GM12864 (cell line): ENCODE results near the gene KRABD2.
"Not testable (repeated sequence)": the region's sequence is repeated elsewhere in the genome, so short reads cannot be mapped to it uniquely, and the experiment has no call there.

ENCODE experiments used
- DNase-seq: peaks from one replicate; pipeline ENCODE4 v3.0.0-alpha.2; 2011; ENCODE audit warnings: low read depth
- H3K4me3 ChIP-seq: 2 replicates; pipeline ENCODE4 v1.5.1; 2011; ENCODE audit warnings: mild to moderate bottlenecking, low read depth, low read length, control low read depth
- CTCF ChIP-seq: IDR thresholded peaks from 2 replicates; pipeline ENCODE4 v1.5.1; 2011; ENCODE audit warnings: low read depth, mild to moderate bottlenecking, moderate library complexity, low read length, control low read depth, inconsistent platforms; ENCODE audit errors: missing control alignments

KRABD2 gene

DNA sequence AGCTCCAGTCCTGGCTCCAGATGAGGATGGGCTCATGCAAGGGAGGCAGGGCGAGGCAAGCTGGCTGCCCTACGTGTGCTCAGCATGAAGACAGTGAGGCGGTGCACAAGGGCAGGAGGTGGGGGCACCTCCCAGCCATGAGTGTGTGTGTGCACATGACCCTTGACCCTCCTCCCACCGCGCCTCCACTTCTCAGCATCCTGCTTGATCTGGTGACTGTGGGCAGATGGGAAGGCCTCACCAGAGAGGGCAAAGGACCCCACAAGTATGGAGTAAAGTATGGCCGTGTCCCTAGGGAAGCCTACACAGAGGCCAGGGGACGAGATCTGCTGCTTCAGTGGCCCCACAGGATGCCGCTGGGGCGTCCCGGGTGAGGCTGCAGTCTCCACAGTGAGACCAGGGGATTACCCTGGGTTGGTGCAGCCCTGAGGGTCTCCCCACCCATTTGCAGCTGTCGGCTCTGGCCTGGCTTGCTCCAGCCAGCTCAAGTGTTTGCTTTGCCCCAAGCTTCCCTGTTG lies 29.1 kb upstream of the KRABD2 start:
- TF ChIP-seq CTCF, result no peak
- DNase-seq, result no peak
- no peak overlapping the region for H3K4me3 ChIP-seq

GRCh38 chr17:8402921-8403536 lies 26.5 kb upstream of the KRABD2 start:
- TF ChIP-seq CTCF, result no peak
- no peak overlapping the region for H3K4me3 ChIP-seq
- no peak for DNase-seq

DNA sequence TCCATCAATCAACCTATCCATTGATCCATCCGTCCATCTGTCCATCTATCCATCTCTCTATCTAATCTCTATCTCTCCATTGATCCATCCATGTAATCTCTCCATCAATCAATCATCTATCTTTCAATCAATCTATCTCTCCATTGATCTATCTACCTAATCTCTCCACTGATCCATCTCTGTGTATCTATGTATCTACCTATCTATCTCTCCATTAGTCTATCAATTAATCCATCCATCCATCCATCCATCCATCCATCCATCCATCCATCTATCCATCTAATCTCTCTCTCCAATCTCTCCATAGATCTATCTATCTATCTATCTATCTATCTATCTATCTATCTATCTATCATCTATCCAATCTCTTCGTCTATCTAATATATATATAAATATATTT lies 24.6 kb upstream of the KRABD2 start:
- H3K4me3 ChIP-seq, result no peak overlapping the region
- no peak for DNase-seq
- TF ChIP-seq CTCF, result no peak

GRCh38 chr17:8398980-8399379 lies 22.5 kb upstream of the KRABD2 start:
- no peak overlapping the region for H3K4me3 ChIP-seq
- no peak for TF ChIP-seq CTCF
- DNase-seq, result no peak

DNA sequence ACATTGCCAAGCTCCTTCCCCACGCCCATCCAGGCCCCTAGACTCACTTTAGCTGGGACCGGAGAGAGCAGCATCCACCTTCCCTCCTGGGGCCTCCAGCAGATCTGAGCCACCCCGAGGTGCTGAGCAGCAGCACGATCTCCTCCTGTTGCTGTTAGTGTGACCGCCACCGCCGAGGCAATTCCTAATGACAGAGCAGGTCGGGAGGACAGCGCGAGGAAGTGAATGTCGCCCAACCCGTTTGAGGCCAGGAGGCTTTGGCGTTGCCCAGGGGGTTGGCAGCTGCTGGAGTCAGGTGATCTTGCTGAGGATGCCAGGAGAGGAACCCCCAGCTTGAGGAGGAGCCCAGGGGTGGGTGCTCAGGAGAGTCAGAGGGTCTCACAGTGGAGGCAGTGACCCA lies 21.1 kb upstream of the KRABD2 start, which contains the start of gene RNF222:
TSS of gene RNF222 (minus strand) at position 192 of the 400 bp plus-strand sequence. CDS start 4,366 bp downstream, outside the sequence.
- H3K4me3 ChIP-seq, result no peak within 1 kb of the TSS
- DNase-seq, result no peak
- no peak for TF ChIP-seq CTCF

DNA sequence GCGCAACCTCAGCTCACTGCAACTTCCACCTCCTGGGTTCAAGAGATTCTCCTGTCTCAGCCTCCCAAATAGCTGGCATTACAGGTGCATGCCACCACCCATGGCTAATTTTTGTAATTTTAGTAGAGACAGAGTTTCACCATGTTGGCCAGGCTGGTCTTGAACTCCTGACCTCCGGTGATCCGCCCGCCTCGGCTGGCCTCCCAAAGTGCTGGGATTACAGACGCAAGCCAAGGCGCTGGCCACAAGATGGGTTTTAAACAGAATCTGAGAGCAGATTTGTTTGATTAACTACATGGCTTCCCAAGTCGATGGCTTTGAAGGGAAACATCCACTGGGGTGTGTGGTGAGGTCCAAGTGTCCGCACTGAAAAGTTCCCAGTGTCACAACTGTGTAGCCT lies 18.0 kb upstream of the KRABD2 start:
- H3K4me3 ChIP-seq, DNase-seq: not testable (repeated sequence)

DNA sequence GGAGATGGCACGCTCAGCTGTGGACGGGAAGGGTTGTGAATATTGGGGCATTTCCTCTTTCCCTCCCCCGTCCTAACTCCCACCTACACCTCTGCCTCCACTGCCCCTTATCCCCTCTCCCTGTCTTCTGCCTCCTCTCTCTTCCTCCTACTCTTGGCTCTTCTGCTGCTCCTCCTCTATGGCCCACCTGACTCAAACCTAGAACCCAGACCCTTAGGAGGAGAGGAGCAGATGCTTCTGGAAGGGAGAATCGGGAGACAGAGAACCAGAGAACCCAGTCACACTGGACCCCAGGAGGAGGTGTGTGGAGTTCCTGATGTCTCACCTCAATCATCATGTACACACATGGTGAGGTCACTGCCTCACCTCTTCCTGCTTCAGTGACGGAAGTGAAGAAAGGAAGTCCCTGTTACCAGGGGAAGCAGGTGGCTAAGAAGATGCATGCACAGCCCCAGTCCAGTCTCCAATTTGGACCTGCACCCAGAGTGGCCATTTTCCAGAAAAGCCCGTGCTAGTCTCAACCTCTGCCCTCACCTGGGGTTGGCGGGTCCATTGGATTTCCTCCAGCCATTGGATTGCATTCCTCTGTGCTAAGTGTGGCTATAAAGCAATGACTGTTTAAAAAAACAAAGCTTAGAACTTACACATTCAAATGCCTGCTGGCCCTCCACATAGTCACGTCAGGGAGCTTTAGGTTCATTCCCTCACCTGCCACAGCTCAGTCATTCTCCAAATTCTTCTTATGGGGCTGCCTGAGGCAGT lies 17.1 kb upstream of the KRABD2 start:
- no peak for DNase-seq
- no peak for TF ChIP-seq CTCF
- H3K4me3 ChIP-seq, result no peak overlapping the region
